Fibroblast of lung (primary cell): ENCODE results near the gene ATRNL1. TPM values are rescaled to one million over a fixed set of nuclear protein-coding genes. Genes with fewer than 3 reads are reported as not detected.

ENCODE experiments used
- DNase-seq, 2 donors: peaks; one replicate each; pipeline versions ENCODE4 v3.0.0 to v3.0.0-alpha.2; 2010; ENCODE audit warnings: low read depth in 2 of 2
- H2AFZ ChIP-seq: 2 replicates; pipeline ENCODE4 v1.5.1; 2012; ENCODE audit warnings: low read length, control low read depth, inconsistent platforms
- H3K27ac ChIP-seq: 2 replicates; pipeline ENCODE4 v1.5.1; 2011; ENCODE audit warnings: low read length, control low read depth; ENCODE audit not compliant: insufficient read depth
- H3K27me3 ChIP-seq: 2 replicates; pipeline ENCODE4 v1.5.1; 2011; ENCODE audit warnings: mild to moderate bottlenecking, low read length; ENCODE audit not compliant: control insufficient read depth, insufficient read depth
- H3K36me3 ChIP-seq: 2 replicates; pipeline ENCODE4 v1.5.1; 2011; ENCODE audit warnings: low read length; ENCODE audit not compliant: control insufficient read depth, insufficient read depth
- H3K4me1 ChIP-seq: 2 replicates; pipeline ENCODE4 v1.5.1; 2011; ENCODE audit warnings: low read length; ENCODE audit not compliant: control insufficient read depth, insufficient read depth; ENCODE audit errors: extremely low read depth
- H3K4me2 ChIP-seq: 2 replicates; pipeline ENCODE4 v1.5.1; 2011; ENCODE audit warnings: low read length, control low read depth; ENCODE audit not compliant: insufficient read depth; ENCODE audit errors: extremely low read depth
- H3K4me3 ChIP-seq, 4 experiments: fragments of 200-600 bp in 1 of 4; sonication (generic) in 1 of 4; replicated peaks in 1 of 4; 2 replicates each; pipeline ENCODE4 v1.5.1; 2011 to 2016; ENCODE audit warnings: low read length in 4 of 4, low read depth in 3 of 4, mild to moderate bottlenecking in 3 of 4, control low read depth in 2 of 4, inconsistent platforms in 1 of 4, mixed read lengths in 1 of 4; ENCODE audit not compliant: insufficient read depth in 1 of 4; ENCODE audit errors: control extremely low read depth in 1 of 4
- H3K79me2 ChIP-seq: 2 replicates; pipeline ENCODE4 v1.5.1; 2012; ENCODE audit warnings: mild to moderate bottlenecking, low read length, inconsistent platforms; ENCODE audit not compliant: control insufficient read depth, insufficient read depth
- H3K9ac ChIP-seq: 2 replicates; pipeline ENCODE4 v1.5.1; 2011; ENCODE audit warnings: mild to moderate bottlenecking, low read length, control low read depth; ENCODE audit not compliant: insufficient read depth
- H3K9me3 ChIP-seq: 2 replicates; pipeline ENCODE4 v1.5.1; 2012; ENCODE audit warnings: low read depth, low read length; ENCODE audit not compliant: control insufficient read depth, insufficient read depth
- H4K20me1 ChIP-seq: 2 replicates; pipeline ENCODE4 v1.5.1; 2011; ENCODE audit warnings: low read length; ENCODE audit not compliant: control insufficient read depth, insufficient read depth; ENCODE audit errors: extremely low read depth
- CTCF ChIP-seq, 2 donors: IDR thresholded peaks in 1 of 2; conservative IDR thresholded peaks in 1 of 2; 1 replicate in 1 of 2; 2 replicates in 1 of 2; pipeline ENCODE4 v1.5.1; 2011 to 2012; ENCODE audit warnings: low read length in 2 of 2, control low read depth in 1 of 2, inconsistent platforms in 1 of 2, low read depth in 1 of 2, mild to moderate bottlenecking in 1 of 2
- EZH2 ChIP-seq: IDR thresholded peaks from 2 replicates; pipeline ENCODE4 v1.5.1; 2012; ENCODE audit warnings: low read length, control low read depth, mild to moderate bottlenecking; ENCODE audit errors: missing control alignments
- polyA plus RNA-seq, 2 donors: library from polyadenylated mRNA; depleted of rRNA in 1 of 2; stranded (reverse) in 1 of 2; unstranded in 1 of 2; fragments of >200 nt; gene quantifications; 2 replicates each; pipeline ENCODE4 v1.2.1, GENCODE V29; 2011 to 2012; ENCODE audit warnings: missing spikeins in 1 of 2
- total RNA-seq: library from RNA; depleted of rRNA; stranded (reverse); fragments of >200 nt; gene quantifications from 2 replicates; pipeline ENCODE4 v1.2.1, GENCODE V29; 2014

ATRNL1 gene
- total and polyA plus RNA-seq, 2 donors (not counting 1 experiment from before 2014, with no cell fraction given), result 0.33 TPM

- Histone ChIP-seq H3K4me1 (no peaks in the 10 kb centered on the region), H3K36me3 (no peaks in the 10 kb centered on the region), H3K27me3 (no peaks in the 10 kb centered on the region), H3K79me2 (no peaks in the 10 kb centered on the region), H2AFZ (no peak overlapping the region), H4K20me1 (no peaks in the 10 kb centered on the region), H3K9me3 (no peaks in the 10 kb centered on the region), H3K4me2 (no peak overlapping the region), H3K9ac (no peak overlapping the region), H3K27ac (no peak overlapping the region), H3K4me3 (no peak overlapping the region)
- no peak for TF ChIP-seq EZH2
- no peak for TF ChIP-seq CTCF (conservative IDR thresholded peaks at IDR 0.05 in 1 of 2, IDR thresholded peaks at IDR 0.05 in 1 of 2; ENCODE audit: low read depth in 1 of 2, low read length in 2 of 2)
- DNase-seq, result no peak
Measured at GRCh38 chr10:115044891-115045290, 48.3 kb upstream of the ATRNL1 start.

- no peak overlapping the region for H3K4me2 ChIP-seq
Measured at GRCh38 chr10:115045499-115045898, 47.7 kb upstream of the ATRNL1 start.

GRCh38 chr10:115046686-115047236, 46.4 kb upstream of the ATRNL1 start:
- no peak overlapping the region for H3K4me2 ChIP-seq
- no peak overlapping the region for H3K4me3 ChIP-seq
- no peak for DNase-seq
- no peaks in the 10 kb centered on the region for H4K20me1 ChIP-seq
- no peaks in the 10 kb centered on the region for H3K27me3 ChIP-seq
- H3K79me2 ChIP-seq, result no peaks in the 10 kb centered on the region
- H3K36me3 ChIP-seq, result no peaks in the 10 kb centered on the region
- H2AFZ ChIP-seq, result no peak overlapping the region
- TF ChIP-seq EZH2 (no peak), CTCF (conservative IDR thresholded peaks at IDR 0.05 in 1 of 2, IDR thresholded peaks at IDR 0.05 in 1 of 2; ENCODE audit: low read depth in 1 of 2, low read length in 2 of 2) (no peak)
- no peak overlapping the region for H3K9ac ChIP-seq
- H3K4me1 ChIP-seq, result no peaks in the 10 kb centered on the region
- H3K27ac ChIP-seq, result no peak overlapping the region
- no peaks in the 10 kb centered on the region for H3K9me3 ChIP-seq

More at GRCh38 chr10:115045499-115045898, 47.7 kb upstream of the ATRNL1 start:
- H4K20me1 ChIP-seq, result no peaks in the 10 kb centered on the region
- H3K9me3 ChIP-seq, result no peaks in the 10 kb centered on the region
- TF ChIP-seq CTCF (conservative IDR thresholded peaks at IDR 0.05 in 1 of 2, IDR thresholded peaks at IDR 0.05 in 1 of 2; ENCODE audit: low read depth in 1 of 2, low read length in 2 of 2) (no peak), EZH2 (no peak)
- no peak for DNase-seq
- H2AFZ ChIP-seq, result no peak overlapping the region
- no peak overlapping the region for H3K9ac ChIP-seq
- no peak overlapping the region for H3K4me3 ChIP-seq
- H3K36me3 ChIP-seq, result no peaks in the 10 kb centered on the region
- H3K4me1 ChIP-seq, result no peaks in the 10 kb centered on the region
- no peak overlapping the region for H3K27ac ChIP-seq
- no peaks in the 10 kb centered on the region for H3K27me3 ChIP-seq
- H3K79me2 ChIP-seq, result no peaks in the 10 kb centered on the region
